ENCODE measurements around the gene IGF1R.

- TF ChIP-seq EP300 (IDR thresholded peaks at IDR 0.05) (no peak), CTCF (IDR thresholded peaks at IDR 0.05) (no peak), POLR2AphosphoS5 (IDR thresholded peaks at IDR 0.05) (no peak), POLR2A (IDR thresholded peaks at IDR 0.05) (no peak)
Measured at GRCh38 chr15:98799461-98800390, 151.4 kb downstream of the IGF1R start.

Measured in suprapubic skin (tissue), 4 donors.